Stimulated activated CD4-positive, alpha-beta T cell treated with anti-CD3 and anti-CD28 coated beads, Interleukin-15, amount 100 ng/mL, for 1 hour (primary cell): ENCODE data around the gene ATR.
"Not testable (repeated sequence)": the region's sequence is repeated elsewhere in the genome, so short reads cannot be mapped to it uniquely, and the experiment has no call there.

Source experiments
- DNase-seq, 2 donors: peaks; one replicate each; pipeline ENCODE4 v3.0.0-alpha.2; 2020; ENCODE audit warnings: low read depth in 1 of 2, low spot score in 1 of 2

Gene ATR

DNA sequence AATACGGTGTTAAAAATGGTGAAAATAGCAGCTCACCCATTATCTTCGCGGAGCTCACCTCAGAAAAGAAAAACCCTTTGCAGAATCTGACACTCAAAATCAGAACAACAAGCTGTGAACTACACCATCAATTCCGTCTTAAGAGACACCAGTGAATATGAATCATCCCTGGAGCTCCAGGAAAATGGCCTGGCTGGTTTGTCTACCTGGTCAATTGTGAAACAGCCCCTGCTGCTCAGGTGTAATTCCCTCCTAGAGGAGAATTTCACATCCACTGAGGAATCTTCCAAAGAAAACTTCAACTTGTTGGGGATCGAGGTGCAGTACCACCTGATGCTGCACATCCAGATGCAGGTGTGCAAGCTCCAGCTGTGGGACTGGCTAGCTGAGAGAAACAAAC is 127.7 kb downstream of the ATR start:
- DNase-seq: no peak

DNA sequence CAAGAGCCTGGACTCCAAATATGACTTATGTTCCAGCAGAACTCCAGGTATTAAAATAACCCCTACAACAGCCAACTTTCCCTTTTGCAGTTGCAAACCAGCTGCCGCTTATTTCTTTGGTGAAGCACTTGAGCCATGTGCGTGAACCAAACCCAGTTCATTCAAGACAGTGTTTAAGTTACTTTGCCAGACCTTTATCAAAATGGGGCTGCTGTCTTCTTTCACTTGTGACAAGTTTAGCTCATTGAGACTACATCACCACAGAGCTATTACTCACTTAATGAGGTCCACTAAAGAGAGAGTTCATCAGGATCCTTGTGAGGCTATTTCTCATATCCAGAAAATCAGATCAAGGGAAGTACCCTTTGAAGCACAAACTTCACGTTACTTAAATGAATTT is 128.3 kb downstream of the ATR start:
- no peak for DNase-seq

DNA sequence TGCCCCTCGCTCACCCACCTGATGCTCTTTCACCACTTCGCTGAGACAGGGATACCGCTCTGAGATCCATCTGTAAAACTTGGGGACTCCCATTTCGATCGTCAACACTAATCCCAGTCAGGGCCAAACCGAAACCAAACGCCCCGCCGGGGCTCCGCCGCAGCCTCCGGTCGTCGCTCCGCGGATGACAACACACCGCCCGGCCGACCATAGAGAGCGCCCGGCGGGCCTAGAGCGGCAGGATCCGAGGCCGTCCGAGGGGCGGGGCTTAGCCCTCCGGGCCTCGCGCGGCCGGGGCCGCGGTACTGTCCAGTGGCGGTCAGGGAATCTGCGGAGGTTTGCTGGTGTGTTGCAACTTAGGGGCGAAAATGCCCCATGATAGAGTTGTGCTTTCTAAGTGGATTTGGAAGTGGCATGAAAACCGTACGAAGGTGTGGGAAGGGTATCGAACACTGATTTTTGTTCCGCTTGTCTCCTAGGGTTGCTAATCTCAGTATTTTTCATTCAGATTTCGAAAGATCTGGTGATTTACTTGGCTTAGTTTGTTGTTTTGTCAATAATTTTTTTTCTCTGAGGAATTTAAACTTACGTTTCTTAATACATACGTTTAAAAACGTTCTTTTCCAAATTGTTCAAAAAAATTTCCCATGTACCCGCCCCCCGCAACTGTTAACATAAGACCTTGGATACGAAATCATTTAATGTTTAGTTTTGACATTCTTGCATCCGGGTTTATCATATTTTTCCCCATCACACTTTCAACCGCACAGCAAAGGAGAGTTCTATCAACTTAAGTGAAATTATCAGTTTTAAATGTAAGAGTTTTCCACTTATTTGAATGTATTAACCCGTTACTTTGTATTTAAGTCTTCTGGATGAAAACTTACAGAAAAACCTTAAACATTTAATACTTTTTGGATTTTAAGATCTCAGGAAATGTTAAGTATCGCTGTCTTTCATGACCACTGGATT is 130.4 kb downstream of the ATR start, which contains the start of gene XRN1:
Gene XRN1, minus strand, starts transcription at position 186 of the 972 bp plus-strand sequence. Its CDS starts 93 bp downstream, at position 93.
- peak; percentile 89 to 93 for DNase-seq

DNA sequence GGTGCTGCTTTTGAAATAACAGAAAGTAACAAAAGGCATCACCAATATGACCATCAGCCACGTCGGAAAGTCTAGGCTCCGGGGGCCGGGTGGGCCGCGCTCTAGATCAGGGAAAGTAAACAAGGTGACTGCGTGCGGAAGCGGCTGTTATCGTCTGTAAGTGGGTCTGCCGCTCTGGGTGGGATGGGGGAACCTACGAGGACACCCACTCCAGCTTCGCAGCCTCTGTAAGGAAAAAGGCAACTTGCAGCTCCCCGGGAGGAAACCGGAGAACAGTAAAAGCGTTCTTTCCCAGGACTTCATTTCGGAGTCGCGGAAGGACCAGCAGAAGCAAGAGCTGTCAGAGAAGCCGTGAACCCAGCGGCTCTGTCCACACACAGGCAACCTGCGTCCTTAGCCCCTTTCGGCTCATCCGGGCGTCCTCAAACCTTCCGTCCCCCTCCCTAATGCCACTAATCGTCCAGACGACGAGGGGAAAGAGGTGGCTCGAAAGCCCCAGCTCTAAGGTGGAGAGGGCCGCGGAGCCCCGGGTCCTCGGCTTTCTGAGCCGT is 131.2 kb downstream of the ATR start:
- peak; percentile 11 to 12 for DNase-seq

DNA sequence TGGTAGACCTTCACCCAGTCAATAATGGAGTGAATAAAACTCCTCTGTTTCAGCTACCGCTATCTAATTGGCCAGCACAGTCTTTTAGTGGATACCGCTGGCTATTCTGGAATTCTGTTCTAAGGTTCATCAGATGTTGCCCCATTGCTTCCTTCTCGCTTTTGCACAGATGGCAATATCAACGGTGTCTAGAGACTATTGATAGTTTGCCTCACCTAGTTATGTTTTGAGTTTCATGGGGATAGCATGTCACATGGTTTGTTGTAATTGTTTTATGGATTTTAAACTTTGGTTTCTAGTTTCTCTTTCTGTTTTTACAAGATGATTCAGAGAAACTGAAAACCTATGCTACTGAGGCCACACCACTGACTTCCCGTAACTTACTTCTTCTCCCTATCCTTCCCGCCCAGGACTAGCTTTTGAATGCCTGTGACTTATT is 132.7 kb downstream of the ATR start:
- DNase-seq: no peak

DNA sequence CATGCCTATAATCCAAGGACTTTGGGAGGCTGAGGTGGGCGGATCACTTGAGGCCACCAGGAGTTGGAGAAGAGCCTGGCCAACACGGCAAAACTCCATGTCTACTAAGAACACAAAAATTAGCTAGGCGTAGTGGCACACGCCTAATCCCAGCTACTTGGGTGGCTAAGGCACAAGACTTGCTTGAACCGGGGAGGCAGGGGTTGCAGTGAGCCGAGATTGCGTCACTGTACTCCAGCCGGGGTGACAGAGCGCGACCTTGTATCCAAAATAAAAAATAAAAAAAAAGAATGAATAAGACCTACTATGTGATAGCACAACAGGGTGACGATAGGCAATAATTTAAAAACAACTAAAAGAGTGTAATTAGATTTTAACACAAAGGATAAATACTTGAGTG is 134.2 kb downstream of the ATR start:
- no peak for DNase-seq

DNA sequence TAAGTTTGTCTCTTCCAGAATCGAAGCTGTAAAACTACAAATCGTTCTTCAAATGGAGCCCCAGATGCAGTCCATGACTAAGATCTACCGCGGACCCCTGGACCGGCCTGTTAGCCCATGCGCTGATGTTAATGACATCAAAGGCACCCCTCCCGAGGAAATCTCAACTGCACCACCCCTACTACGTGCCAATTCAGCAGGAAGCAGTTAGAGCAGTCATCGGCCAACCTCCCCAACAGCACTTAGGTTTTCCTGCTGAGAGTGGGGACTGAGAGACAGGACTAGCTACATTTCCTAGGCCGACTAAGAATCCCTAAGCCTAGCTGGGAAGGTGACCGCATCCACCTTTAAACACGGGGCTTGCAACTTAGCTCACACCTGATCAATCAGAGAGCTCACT is 135.5 kb downstream of the ATR start:
- not testable (repeated sequence) for DNase-seq

DNA sequence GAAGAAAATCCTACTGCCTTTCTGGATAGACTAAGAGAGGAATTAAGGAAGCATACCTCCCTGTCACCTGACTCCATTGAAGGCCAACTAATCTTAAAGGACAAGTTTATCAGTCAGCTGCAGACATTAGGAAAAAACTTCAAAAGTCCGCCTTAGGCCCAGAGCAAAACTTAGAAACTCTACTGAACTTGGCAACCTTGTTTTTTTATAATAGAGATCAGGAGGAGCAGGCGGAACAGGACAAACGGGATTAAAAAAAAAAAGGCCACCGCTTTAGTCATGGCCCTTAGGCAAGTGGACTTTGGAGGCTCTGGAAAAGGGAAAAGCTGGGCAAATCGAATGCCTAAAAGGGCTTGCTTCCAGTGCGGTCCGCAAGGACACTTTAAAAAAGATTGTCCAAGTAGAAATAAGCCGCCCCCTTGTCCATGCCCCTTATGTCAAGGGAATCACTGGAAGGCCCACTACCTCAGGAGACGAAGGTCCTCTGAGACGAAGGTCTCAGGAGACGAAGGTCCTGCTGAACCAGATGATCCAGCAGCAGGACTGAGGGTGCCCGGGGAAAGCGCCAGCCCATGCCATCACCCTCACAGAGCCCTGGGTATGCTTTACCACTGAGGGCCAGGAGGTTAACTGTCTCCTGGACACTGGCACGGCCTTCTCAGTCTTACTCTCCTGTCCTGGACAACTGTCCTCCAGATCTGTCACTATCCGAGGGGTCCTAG is 138.9 kb downstream of the ATR start:
- DNase-seq: not testable (repeated sequence)

DNA sequence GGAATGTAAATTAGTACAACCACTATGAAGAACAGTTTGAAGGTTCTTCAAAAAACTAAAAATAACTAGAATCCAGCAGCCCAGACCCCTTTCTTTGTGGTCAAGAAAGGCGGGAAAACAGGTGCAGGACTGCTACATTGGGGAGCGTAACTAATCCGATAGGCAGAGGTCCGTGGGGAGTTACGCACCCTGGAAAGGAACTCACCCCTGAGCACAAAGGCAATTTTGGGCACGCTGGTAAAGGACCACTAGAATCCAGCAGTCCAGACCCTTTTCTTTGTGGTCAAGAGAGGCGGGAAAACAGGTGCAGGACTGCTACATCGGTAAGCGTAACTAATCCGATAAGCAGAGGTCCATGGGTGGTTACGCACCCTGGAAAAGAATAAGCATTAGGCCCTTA is 140.4 kb downstream of the ATR start:
- not testable (repeated sequence) for DNase-seq

DNA sequence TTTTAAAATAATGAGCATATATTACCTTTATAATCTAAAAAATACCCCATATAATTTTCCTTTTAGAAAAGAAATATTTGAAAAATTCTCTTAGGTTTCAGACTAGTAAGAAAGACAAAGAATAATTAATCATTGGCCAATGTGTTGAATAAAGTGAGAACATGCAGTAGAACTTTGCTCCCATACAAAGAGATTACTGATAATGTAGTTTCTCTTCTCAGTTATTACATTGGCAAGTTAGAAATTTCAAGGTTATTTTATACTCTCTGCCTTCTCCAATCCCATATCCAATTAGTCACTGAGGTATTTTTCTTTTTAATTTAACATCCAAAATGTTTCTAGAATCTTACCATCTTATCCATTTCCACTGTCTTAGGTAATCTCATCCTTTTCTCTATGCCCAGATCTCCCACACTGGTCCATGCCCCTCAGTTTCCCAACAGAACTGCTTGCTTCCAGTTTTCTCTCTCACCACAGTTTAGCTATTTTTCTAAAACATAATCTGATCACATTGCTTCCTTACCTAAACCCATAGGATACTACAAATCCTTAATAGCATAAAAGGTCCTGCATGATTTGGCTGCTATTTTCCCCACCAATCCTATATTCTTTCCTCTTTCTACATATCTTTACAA is 141.5 kb downstream of the ATR start:
- DNase-seq: no peak

DNA sequence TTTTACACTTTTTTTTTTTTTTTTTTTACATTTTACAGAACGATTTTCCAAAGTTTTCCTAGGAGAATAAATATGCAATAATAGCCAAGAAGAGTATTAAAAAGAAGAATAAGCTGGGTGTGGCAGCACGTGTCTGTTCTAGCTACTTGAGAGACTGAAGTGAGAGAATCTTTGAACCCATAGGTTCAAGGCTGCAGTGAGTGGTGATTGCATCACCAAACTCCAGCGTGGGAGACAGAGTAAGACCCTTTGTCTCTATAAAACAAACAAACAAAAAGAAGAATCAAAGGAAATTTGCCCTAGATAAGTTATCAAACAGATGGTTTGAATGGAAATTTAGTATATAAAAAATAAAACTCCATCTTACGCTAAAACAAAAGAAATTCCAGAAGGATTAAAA is 144.0 kb downstream of the ATR start:
- no peak for DNase-seq

DNA sequence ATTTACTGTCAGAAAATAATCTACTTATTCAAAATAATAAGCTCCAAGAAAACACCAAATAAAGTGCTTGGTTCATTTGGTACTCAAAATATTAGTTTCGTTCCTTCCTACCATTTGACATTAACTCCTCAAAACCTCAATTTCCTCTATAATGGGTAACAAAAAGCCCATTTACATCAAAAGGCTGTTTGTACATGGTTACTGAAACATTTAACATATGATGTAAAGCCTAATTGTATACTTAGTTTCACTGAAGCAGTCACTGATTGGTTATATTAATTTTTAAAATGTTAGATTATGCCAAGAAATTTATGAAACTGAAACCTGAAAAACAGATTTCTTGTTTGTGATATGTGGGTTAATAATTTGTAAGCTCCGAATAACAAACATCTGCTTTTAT is 145.4 kb downstream of the ATR start:
- DNase-seq: no peak

DNA sequence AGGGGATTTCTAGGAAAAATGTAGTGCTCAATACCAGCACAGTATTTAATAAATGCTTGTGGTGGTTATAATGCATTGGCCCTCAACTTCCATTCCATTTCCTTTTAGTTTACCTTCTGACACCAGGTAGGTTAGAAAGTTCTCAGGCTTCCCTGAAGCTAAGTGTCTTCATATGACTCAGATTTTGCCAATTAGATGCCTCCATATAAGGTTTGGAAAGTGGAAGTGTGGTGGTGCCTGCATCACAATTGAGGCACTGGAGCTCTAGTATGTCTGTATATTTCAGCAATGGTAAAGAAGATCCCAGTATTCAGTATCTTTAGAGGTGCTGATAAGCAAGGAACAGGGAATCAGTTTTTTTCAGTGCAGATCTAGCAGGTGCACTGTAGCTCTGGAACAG is 149.0 kb downstream of the ATR start:
- DNase-seq: no peak

DNA sequence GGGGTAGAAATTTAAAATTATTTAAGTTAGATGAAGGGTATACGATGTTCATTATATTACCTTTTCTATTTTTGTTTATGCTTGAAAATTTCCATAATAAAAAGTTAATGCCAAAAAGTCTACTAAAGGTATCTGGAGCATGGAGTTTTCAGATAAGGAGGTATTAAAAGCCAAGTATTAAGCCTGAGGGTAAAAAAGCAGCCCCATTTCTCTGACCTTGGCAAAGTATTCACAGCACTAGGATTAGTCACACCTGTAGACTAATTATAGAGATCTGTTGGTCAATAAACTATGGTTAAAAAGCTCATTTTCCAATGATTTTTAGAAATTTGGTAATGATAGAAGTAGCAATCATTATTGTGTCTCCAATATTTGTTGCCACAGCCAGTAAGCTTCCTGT is 153.8 kb downstream of the ATR start:
- no peak for DNase-seq

DNA sequence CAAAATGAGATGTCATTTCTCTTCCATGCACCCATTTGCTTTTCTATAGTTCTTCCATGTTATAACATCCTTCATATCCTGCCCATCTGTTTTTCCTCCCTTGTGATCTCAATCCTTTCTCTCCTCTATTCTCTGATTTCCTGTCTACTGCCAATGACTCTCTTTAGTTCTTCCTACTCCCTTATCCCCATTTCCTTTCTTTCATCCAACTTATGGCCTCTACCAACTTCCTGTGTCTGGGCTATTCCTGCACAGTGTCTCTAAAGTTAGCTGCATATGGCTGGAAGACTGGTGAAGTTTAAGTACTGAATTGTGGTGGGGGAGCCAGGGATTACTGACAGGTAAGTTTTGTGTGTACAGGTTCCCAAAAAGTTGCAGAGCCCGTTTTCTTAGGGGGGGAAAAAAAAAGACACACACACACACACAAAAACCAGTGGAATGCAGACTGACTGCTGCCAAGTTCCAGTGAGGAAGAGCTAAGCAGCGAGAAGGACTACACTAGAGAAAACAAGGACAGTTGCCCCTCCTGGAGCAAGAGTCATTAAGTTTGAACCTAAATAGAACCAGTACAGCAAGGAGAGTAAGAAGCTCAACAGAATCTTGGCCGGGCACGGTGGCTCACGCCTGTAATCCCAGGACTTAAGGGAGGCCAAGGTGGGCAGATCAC is 159.5 kb downstream of the ATR start:
- DNase-seq: no peak

DNA sequence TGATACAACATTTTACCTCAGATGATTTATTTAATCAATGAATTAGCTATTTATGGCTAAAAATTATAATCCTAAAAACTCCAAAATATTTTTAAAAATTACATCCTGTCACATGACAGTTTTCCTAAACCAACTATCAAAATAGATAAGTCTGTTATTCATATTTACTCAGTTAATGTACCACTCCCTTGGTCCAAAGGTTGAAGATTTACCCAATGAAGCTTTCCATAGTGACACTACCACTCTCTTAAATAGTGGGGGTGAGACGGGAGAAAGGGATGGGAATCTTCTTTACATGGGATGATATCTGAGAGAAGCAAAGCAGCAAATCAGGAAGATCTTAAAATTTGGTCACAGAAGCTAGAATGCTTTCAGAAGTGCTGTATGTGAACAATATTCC is 161.2 kb downstream of the ATR start:
- no peak for DNase-seq

DNA sequence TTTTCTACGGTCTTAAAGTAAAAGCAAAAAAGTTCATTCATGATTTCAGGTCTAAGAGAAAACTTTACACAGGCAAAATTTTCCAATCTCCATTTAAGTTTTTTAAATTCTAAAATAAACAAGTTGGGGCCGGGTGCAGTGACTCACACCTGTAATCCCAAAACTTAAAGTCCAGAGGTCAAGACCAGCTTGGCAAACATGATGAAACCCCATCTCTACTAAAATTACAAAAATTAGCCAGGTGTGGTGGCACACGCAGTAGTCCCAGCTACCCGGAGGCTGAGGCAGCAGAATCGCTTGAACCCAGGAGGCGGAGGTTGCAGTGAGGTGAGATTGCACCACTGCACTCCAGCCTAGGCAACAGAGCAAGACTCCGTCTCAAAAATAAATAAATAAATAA is 178.0 kb downstream of the ATR start:
- not testable (repeated sequence) for DNase-seq
